IPS-NIHi11 (cell line): ENCODE measurements around the gene MERTK.

Experiments used
- DNase-seq: peaks from one replicate; pipeline ENCODE4 v3.0.0; 2012; ENCODE audit warnings: mixed read lengths, low spot score

MERTK gene

GRCh38 chr2:111981666-111982065 lies 83.3 kb downstream of the MERTK start:
- no peak for DNase-seq

GRCh38 chr2:111982822-111983221 lies 84.4 kb downstream of the MERTK start:
- no peak for DNase-seq

GRCh38 chr2:111983478-111984212 lies 85.2 kb downstream of the MERTK start:
- no peak for DNase-seq

GRCh38 chr2:111984213-111984604 lies 85.8 kb downstream of the MERTK start:
- no peak for DNase-seq

- DNase-seq, result no peak
These were observed 87.1 kb downstream of the MERTK start for GRCh38 chr2:111985514-111985913.

- DNase-seq, result no peak
These were observed 87.9 kb downstream of the MERTK start for GRCh38 chr2:111986116-111986900.

- DNase-seq, result no peak
These were observed 92.0 kb downstream of the MERTK start for GRCh38 chr2:111990375-111990774.

GRCh38 chr2:111990856-111991255 lies 92.4 kb downstream of the MERTK start:
- no peak for DNase-seq

GRCh38 chr2:111994042-111994441 lies 95.6 kb downstream of the MERTK start:
- DNase-seq, result no peak

- DNase-seq, result no peak
These were observed 96.7 kb downstream of the MERTK start for GRCh38 chr2:111995148-111995547.

- DNase-seq, result no peak
These were observed 101.4 kb downstream of the MERTK start for GRCh38 chr2:111999809-112000208.

- DNase-seq, result no peak
These were observed 102.2 kb downstream of the MERTK start for GRCh38 chr2:112000399-112001135.

GRCh38 chr2:112001136-112001715 lies 102.8 kb downstream of the MERTK start:
- DNase-seq, result no peak

GRCh38 chr2:112001942-112002341 lies 103.5 kb downstream of the MERTK start:
- DNase-seq, result no peak

GRCh38 chr2:112003576-112004252 lies 105.3 kb downstream of the MERTK start:
- no peak for DNase-seq

- DNase-seq, result no peak
These were observed 105.8 kb downstream of the MERTK start for GRCh38 chr2:112004253-112004645.

- no peak for DNase-seq
These were observed 107.1 kb downstream of the MERTK start for GRCh38 chr2:112005406-112006075.

GRCh38 chr2:112006076-112006410 lies 107.6 kb downstream of the MERTK start:
- DNase-seq, result no peak

GRCh38 chr2:112007493-112007892 lies 109.1 kb downstream of the MERTK start:
- no peak for DNase-seq

- no peak for DNase-seq
These were observed 110.6 kb downstream of the MERTK start for GRCh38 chr2:112008910-112009485.

GRCh38 chr2:112010751-112011150 lies 112.3 kb downstream of the MERTK start:
- DNase-seq, result no peak
